GM18502 (cell line): ENCODE data around the gene RC3H2.
"Not testable (repeated sequence)": the region's sequence is repeated elsewhere in the genome, so short reads cannot be mapped to it uniquely, and the experiment has no call there.

ENCODE experiments used
- ATAC-seq: cut with Tn5 transposase; IDR thresholded peaks from one replicate; pipeline ENCODE4 v1.9.1; 2021; ENCODE audit warnings: mild to moderate bottlenecking; ENCODE audit not compliant: unreplicated experiment, poor library complexity

The RC3H2 gene

DNA sequence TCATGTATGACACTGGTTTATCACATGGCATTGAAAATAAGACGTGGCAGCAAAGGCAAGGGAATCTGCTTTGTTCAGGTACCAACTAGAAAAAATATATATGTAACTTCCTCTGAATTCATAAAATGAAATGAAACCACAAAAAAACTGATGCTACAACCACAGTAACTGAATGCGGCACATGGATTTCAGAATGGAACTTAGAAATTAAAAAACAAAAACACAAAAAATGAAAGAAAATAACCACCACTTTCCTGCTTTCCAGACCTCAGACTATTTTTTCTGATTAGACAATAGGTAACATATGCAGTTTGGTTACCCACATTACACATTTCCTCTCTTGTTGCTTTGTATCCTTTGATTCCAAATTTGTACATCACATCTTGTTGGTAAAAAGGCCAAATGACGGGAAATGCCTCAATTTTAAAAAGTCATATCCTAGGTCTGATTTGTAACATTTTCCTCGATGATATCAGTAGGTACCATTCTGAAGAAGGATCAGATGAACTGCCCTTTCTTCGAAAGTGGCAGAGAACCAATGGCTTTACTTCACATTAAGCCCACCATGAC is 58.7 kb downstream of the RC3H2 start:
- no peak for ATAC-seq

GRCh38 chr9:122845116-122845515 is 60.0 kb downstream of the RC3H2 start:
- no peak for ATAC-seq

DNA sequence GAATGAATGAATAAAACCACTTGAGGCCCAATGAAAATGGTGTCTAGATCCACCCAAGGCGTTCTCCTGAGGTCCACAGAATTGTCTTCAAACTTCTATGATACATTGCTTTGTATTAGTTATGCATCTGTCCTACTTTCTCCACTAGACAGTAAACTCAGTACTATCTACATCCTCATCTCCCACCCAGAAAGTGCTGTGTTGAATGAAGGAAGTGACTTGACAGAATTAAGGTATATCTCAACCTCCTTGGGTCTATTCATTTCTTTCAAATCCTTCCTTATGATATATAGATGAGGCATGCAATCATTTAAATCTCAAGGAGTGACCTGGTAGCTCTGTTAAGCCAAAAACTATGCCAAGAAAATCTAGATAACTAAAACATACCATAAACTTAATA is 61.0 kb downstream of the RC3H2 start:
- no peak for ATAC-seq

DNA sequence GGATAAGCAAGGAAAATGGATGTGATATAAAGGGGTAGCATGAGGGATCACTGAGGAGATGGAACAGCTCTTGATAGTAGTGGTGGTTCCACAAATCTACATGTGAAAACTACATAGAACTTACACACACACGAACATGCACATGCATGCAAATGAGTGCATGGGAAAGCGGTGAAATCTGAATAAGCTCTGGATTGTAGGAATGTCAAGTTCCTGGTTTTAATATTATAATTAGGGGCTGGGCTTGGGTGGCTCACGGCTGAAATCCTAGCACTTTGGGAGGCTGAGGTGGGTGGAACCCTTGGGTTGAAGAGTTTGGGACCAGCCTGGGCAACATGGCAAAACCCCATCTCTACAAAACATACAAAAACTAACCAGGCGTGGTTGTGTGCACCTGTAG is 63.7 kb downstream of the RC3H2 start:
- ATAC-seq = no peak

- not testable (repeated sequence) for ATAC-seq
These were observed 66.7 kb downstream of the RC3H2 start for GRCh38 chr9:122838441-122838840.

DNA sequence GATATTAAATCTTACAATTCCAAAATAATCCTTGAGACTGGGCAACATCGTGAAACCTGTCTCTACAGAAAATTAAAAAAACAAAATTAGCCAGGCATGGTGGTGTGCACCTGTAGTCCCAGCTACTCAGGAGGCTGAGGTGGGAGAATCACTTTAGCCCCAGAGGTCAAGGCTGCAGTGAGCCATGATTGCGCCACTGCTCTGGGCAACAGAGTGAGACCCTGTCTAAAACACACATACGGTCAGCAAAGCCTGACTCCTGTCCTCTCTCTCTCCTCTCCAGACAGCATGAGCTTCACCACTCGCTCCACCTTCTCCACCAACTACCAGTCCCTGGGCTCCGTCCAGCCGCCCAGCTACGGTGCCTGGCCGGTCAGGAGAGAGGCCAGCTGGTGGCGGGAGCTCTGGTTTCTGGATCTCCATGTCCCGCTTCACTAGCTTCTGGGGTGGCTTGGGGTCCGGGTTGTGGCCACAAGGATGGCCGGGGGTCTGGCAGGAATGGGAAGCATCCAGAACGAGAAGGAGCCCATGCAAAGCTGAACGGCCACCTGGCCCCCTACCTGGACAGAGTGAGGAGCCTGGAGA is 67.8 kb downstream of the RC3H2 start:
- no peak for ATAC-seq

DNA sequence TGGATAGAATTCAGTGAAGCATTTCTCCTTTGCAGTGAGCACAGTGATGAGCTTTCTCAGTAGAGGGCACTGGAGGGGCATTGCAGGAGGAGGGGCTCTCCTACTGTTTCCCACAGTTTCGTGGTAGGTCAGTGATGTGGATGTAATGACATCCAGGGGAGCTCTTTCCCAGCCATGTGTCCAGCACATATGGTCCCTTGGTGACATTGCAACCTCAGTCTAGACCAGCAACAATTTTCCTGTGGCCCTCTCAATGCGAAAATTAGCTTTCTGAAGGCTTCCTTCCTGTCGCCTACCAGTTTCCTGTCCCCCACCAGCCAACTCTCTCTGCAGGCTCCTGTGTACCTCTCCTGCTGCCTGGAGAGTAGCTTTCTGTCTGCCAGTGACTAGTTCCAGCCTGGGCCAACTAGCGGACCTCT is 69.8 kb downstream of the RC3H2 start:
- ATAC-seq = no peak

DNA sequence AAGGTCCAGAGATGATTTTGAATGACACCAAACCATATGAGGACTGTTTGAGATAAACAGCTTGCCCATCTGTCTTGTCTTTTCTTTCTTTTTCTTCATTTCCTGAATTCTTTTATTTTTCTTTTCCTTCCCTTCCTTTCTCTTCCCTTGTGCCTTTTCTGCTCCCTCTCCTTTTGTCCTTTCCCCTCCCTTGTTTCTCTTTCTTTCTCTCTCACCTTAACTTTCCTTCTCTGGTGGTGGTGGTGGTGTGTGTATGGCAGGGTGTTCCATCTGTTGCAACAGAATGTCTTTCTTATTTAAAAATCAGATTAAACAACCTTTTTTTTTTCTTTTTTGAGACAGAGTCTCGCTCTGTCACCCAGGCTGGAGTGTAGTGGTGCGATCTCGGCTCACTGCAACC is 73.0 kb downstream of the RC3H2 start:
- no peak for ATAC-seq

- not testable (repeated sequence) for ATAC-seq
These were observed 76.2 kb downstream of the RC3H2 start for GRCh38 chr9:122828965-122829284.

DNA sequence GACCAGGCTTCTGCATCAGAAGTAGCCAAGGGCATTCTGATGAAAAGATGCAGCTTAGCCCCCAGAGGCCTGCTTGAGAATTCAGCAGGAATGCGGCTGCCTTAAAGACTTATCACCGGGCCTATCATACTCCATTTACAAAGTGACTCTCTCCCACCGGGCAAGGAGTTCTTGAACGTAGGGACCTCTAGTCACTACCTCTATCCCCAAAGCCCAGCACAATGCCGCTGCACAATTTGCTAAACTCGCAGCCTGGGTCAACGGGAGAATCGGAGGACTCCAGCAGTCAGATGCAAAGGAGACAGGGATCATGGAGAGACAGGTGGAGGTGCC is 77.4 kb downstream of the RC3H2 start:
- peak; percentile 23 for ATAC-seq

- ATAC-seq = no peak
These were observed 82.2 kb downstream of the RC3H2 start for GRCh38 chr9:122822938-122823337.

- ATAC-seq = no peak
These were observed 83.1 kb downstream of the RC3H2 start for GRCh38 chr9:122822056-122822455.

- ATAC-seq = no peak
These were observed 83.7 kb downstream of the RC3H2 start for GRCh38 chr9:122821278-122821943.

GRCh38 chr9:122820490-122820845 is 84.7 kb downstream of the RC3H2 start:
- no peak for ATAC-seq

GRCh38 chr9:122819791-122820489 is 85.2 kb downstream of the RC3H2 start:
- no peak for ATAC-seq

- ATAC-seq = no peak
These were observed 85.8 kb downstream of the RC3H2 start for GRCh38 chr9:122819326-122819725.

DNA sequence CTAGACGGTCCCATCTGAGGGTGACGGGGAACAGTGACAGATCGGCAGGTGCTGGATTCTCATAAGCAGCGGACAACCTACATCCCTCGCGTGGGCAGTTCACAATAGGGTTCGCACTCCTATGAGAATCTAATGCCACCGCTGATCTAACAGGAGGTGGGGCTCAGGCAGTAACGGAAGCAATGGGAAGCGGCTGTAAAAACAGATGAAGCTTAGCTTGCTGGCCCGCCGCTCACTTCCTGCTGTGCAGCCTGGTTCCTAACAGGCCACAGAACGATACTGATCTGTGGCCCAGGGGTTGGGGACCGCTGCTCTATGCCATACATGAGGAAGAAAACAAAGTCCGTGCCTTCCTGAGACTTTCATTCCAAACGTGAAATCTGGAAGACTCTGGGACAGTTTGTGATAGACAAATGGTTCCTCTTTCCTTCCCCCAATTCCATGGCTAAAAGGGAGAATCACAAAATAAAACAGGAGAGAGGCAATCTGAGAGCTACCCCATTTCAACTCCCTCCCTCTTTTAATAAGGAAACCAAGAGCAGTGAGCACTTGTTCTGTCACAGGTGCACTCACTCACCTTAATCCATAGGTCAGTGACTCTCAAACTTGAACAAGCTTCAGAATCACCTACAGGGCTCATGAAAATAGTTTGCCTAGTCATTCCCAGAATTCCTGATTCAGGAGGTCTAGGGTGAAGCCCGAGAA is 88.8 kb downstream of the RC3H2 start:
- ATAC-seq = peak; percentile 73

DNA sequence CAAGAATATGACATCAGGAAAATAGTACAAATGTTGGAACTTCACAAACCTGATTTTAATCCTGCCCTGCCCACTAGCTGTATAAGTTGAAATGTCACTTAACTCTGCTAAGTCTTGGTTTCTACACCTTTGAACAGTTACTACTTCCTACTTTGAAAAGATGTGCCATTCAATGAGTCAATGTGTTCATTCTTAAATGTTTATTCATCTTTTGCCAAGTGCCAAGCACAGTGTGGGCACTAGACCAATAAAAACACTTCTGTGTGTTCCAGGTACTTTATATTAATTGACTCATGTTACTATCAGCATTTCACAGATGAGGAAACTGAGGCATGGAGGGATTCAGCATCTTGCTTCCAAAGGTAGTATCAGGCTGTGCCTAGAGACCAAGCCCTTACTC is 89.6 kb downstream of the RC3H2 start:
- ATAC-seq = no peak

GRCh38 chr9:122814545-122814944 is 90.6 kb downstream of the RC3H2 start:
- no peak for ATAC-seq

GRCh38 chr9:122812736-122813135 is 92.4 kb downstream of the RC3H2 start:
- no peak for ATAC-seq

GRCh38 chr9:122810306-122810946 is 94.7 kb downstream of the RC3H2 start:
- ATAC-seq = peak; percentile 92
